Stimulated activated memory B cell treated with anti-CD40 and anti-IgM and Interleukin-4, amounts not matched to agents 10 μg/mL and 1 μg/mL and 100 μg/mL, for 72 hours (primary cell): Measurements from ENCODE around the gene TMPRSS6.

Experiments
- ATAC-seq: fragments of 150-1000 bp; cut with Tn5 transposase; 2 replicates; pipeline ENCODE4 v1.10.0; 2021
- H3K27ac Mint-ChIP-seq: one replicate; pipeline ENCODE4 v1.8.0; 2022; ENCODE audit warnings: mild to moderate bottlenecking, mixed read lengths
- H3K27me3 Mint-ChIP-seq: one replicate; pipeline ENCODE4 v1.8.0; 2022; ENCODE audit warnings: mixed read lengths
- H3K36me3 Mint-ChIP-seq: one replicate; pipeline ENCODE4 v1.8.0; 2022; ENCODE audit warnings: mixed read lengths
- H3K4me1 Mint-ChIP-seq: one replicate; pipeline ENCODE4 v1.8.0; 2022; ENCODE audit warnings: mixed read lengths
- H3K4me3 Mint-ChIP-seq: one replicate; pipeline ENCODE4 v1.8.0; 2022; ENCODE audit warnings: mild to moderate bottlenecking, moderate library complexity, mixed read lengths
- H3K9me3 Mint-ChIP-seq: one replicate; pipeline ENCODE4 v1.8.0; 2022; ENCODE audit warnings: mixed read lengths

TMPRSS6 gene

GRCh38 chr22:37146507-37147180, 37.1 kb upstream of the TMPRSS6 start:
- no peak for ATAC-seq
- Mint-ChIP-seq H3K9me3 (no peaks in the 10 kb centered on the region), H3K4me1 (peaks cover 34% of the 10 kb centered on the region), H3K4me3 (no peak overlapping the region), H3K27me3 (peaks cover 32% of the 10 kb centered on the region), H3K27ac (peak overlapping the region; percentile 26), H3K36me3 (peaks cover 5% of the 10 kb centered on the region)

DNA sequence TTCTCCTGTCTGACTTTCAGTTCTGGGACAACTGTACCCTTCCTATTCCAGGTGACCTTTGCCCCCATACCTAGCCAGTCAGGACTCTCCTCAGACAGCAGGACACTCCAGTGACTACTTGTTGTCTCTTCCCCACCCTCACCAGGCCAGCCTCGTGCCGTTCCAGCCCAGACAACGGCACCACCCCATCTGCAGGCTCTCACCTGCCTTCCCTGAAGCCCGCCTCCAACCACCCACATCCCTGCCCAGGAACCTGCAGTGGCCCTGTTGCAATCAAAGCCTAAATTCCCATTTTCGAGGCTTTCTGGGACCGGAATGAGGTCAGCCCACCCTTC, 36.5 kb upstream of the TMPRSS6 start:
- Mint-ChIP-seq H3K27ac (peak overlapping the region; percentile 26), H3K4me1 (peaks cover 34% of the 10 kb centered on the region), H3K36me3 (peaks cover 5% of the 10 kb centered on the region), H3K4me3 (no peak overlapping the region), H3K27me3 (peaks cover 32% of the 10 kb centered on the region), H3K9me3 (no peaks in the 10 kb centered on the region)
- ATAC-seq = no peak

DNA sequence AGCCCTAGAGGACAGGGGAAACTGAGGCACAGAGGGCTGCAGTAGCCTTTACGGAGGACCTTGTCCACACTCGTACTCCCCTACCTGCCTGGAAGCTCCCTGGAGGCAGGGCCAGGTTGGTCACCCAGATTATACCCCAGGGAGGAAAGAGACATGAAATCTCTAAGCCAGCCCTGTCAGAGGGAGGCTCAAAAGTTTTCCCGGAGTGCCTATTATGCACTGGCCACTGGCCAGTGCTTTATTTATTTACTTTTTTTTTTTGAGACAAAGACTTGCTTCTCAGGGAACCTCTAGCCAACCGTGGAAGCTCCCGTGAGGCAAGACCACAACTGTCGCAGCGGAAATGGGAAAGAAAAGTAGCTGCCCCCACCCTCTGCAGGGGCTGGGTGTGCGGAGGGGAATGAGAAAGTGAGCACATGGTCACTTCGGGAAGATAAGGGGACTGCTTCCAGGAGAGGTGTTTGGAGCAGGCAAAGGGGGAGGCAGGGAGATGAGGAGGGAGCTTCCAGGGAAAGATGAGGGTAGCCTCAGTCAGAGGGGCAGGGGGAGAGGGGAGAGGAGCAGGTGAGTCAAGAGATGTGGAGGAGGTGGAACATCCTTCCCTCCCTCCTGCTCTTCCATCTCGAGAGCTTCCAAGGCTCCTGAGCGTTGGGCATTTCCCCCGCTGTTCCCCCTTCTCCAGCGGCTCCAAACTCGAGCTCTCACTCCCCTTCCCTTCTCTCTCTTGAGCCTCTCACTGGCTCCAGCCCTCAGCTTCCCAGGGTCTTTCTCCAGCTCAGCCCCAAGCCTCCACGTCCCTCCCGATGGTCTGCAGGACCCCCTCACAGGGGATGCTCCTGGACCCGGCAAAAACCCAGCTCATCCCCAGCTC, 35.9 kb upstream of the TMPRSS6 start:
- H3K27ac Mint-ChIP-seq = peak overlapping the region; percentile 26
- H3K27me3 Mint-ChIP-seq = peaks cover 32% of the 10 kb centered on the region

DNA sequence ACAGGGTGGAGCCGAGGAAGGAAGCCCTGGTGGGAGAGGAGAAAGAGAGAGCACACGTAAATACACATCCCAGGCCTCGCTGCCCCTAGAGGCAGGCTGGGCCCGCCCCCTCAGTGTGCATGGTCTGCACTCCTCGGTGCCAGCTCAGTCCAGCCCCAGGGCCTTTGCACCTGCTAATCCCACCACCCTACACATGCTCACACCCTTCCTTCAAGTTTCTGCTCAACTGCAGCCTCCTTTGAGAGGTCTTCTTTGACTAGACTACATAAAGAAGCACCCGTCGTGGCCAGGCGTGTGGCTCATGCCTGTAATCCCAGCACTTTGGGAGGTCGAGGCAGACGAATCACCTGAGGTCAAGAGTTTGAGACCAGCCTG, 34.7 kb upstream of the TMPRSS6 start:
- H3K27ac Mint-ChIP-seq = no peak overlapping the region
- no peaks in the 10 kb centered on the region for H3K9me3 Mint-ChIP-seq

More for the DNA sequence above, 35.9 kb upstream of the TMPRSS6 start:
- Mint-ChIP-seq H3K9me3 (no peaks in the 10 kb centered on the region), H3K36me3 (peaks cover 5% of the 10 kb centered on the region), H3K4me1 (peaks cover 34% of the 10 kb centered on the region), H3K4me3 (no peak overlapping the region)
- no peak for ATAC-seq

DNA sequence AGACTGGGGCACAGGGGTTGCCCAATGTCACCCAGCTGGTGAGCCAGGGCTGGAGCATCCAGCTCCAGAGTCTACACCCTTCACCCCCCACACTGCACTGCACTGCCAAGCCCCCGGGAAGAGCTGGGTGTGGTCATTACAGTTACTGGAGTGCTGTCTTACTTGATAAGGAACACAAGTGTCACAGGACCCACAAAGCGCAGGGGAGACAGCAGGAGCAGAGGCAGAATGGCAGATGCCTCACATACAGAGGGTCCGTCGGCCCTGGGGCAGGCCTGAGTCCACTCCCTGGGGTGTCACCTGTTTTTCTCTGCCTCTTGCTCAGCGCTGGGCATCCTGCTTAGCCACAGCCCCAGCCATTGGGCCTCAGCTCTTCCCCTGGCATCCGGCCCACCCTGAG, 32.5 kb upstream of the TMPRSS6 start:
- Mint-ChIP-seq H3K27ac (no peak overlapping the region), H3K9me3 (no peaks in the 10 kb centered on the region)

More for the DNA sequence above, 34.7 kb upstream of the TMPRSS6 start:
- H3K36me3 Mint-ChIP-seq = peaks cover 5% of the 10 kb centered on the region
- H3K4me3 Mint-ChIP-seq = no peak overlapping the region
- no peak for ATAC-seq
- peaks cover 22% of the 10 kb centered on the region for H3K4me1 Mint-ChIP-seq
- H3K27me3 Mint-ChIP-seq = peaks cover 26% of the 10 kb centered on the region

DNA sequence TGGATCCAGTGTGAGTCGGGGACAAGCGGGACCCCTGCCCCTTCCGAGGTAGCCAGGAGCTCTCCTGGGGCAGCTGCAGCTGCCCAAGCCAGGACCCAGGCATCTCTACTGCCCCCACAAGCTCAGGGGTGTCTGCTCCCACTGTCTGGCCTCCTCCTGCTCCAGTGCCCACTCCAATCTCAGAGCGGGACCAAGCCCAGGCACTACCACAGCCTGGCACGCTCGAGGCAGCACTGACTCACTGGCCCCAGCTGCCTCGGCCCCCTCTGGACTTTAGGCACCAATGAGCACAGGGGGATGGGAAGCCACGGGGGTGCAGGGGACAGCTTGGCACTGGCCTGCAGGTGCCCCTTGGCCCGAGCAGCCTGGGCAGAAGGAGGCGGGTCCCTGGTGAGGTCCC, 32.0 kb upstream of the TMPRSS6 start:
- peaks cover 12% of the 10 kb centered on the region for H3K4me1 Mint-ChIP-seq
- no peak overlapping the region for H3K27ac Mint-ChIP-seq
- H3K4me3 Mint-ChIP-seq = no peak overlapping the region
- no peaks in the 10 kb centered on the region for H3K9me3 Mint-ChIP-seq
- H3K36me3 Mint-ChIP-seq = peaks cover 13% of the 10 kb centered on the region
- ATAC-seq = no peak
- H3K27me3 Mint-ChIP-seq = peaks cover 16% of the 10 kb centered on the region

More for the DNA sequence above, 32.5 kb upstream of the TMPRSS6 start:
- Mint-ChIP-seq H3K36me3 (peaks cover 13% of the 10 kb centered on the region), H3K4me1 (peaks cover 14% of the 10 kb centered on the region), H3K27me3 (peaks cover 19% of the 10 kb centered on the region), H3K4me3 (no peak overlapping the region)
- ATAC-seq = no peak

DNA sequence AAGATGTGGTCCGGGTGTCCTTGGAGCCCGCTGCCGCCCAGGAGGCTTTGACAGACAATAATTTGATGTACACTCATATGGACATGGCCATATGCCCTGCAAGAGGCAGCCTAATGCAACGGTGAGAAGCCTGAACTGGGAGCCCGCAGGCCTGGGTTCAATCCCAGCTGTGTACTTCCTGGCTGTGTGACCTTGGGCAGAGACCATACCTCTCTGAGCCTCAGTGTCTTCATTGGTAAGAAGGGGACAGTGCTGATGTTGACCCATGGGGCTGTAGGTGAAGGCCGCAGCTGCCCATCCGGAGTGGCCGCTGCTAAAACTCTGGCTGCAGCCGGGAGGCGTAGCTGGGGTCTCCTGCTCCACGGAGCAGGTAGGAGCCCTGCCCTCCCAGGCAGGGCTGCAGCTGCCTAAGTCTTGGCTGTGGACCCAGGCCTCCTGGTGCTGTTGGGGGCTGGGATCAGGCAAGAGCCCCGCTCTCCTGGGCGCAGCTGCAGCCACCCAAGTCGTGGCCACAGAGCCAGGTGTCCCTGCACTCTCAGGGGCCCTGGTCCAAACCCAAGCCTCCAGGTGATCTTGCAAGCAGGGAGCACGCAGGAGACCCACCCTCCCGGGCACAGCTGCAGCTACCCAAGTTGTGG, 31.3 kb upstream of the TMPRSS6 start:
- Mint-ChIP-seq H3K36me3 (peaks cover 13% of the 10 kb centered on the region), H3K4me1 (peaks cover 9% of the 10 kb centered on the region)
- no peak for ATAC-seq

DNA sequence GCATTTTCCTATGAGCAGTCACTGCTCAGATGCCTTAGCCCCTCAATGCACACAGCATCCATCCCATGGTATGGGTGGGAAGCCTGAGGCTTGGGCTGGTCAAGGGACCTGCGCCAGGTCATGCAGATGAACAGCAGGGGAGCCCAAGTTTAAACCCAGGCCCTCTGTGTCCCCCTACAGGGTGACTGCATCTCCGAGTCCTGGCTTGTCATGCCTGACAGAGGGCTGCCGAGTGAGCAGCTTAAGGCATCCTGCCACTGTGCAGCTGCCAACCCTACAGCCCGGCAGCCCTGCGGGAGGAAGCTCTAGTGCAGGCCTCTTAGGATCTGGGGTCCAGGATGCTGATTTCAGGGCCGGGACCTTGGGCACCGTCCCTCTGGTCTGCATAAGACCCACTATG, 30.2 kb upstream of the TMPRSS6 start:
- H3K4me3 Mint-ChIP-seq = no peak overlapping the region
- no peaks in the 10 kb centered on the region for H3K9me3 Mint-ChIP-seq
- H3K27me3 Mint-ChIP-seq = no peaks in the 10 kb centered on the region
- H3K27ac Mint-ChIP-seq = no peak overlapping the region
- ATAC-seq = no peak
- H3K36me3 Mint-ChIP-seq = peaks cover 13% of the 10 kb centered on the region
- peaks cover 9% of the 10 kb centered on the region for H3K4me1 Mint-ChIP-seq

More for the DNA sequence above, 31.3 kb upstream of the TMPRSS6 start:
- Mint-ChIP-seq H3K27me3 (peaks cover 9% of the 10 kb centered on the region), H3K27ac (no peak overlapping the region), H3K9me3 (no peaks in the 10 kb centered on the region), H3K4me3 (no peak overlapping the region)

GRCh38 chr22:37138849-37139561, 29.5 kb upstream of the TMPRSS6 start:
- peak overlapping the region; percentile 76 for H3K27ac Mint-ChIP-seq
- H3K9me3 Mint-ChIP-seq = no peaks in the 10 kb centered on the region
- H3K36me3 Mint-ChIP-seq = peaks cover 13% of the 10 kb centered on the region
- no peaks in the 10 kb centered on the region for H3K27me3 Mint-ChIP-seq
- no peak for ATAC-seq
- H3K4me1 Mint-ChIP-seq = peaks cover 9% of the 10 kb centered on the region
- no peak overlapping the region for H3K4me3 Mint-ChIP-seq

GRCh38 chr22:37137903-37138665, 28.6 kb upstream of the TMPRSS6 start:
- no peaks in the 10 kb centered on the region for H3K27me3 Mint-ChIP-seq
- H3K4me3 Mint-ChIP-seq = no peak overlapping the region
- H3K36me3 Mint-ChIP-seq = peaks cover 11% of the 10 kb centered on the region
- peak overlapping the region; percentile 76 for H3K27ac Mint-ChIP-seq
- no peaks in the 10 kb centered on the region for H3K9me3 Mint-ChIP-seq
- H3K4me1 Mint-ChIP-seq = peaks cover 9% of the 10 kb centered on the region
- no peak for ATAC-seq

GRCh38 chr22:37137131-37137530, 27.6 kb upstream of the TMPRSS6 start:
- peak overlapping the region; percentile 76 for H3K27ac Mint-ChIP-seq
- peaks cover 9% of the 10 kb centered on the region for H3K4me1 Mint-ChIP-seq
- no peak overlapping the region for H3K4me3 Mint-ChIP-seq
- H3K9me3 Mint-ChIP-seq = no peaks in the 10 kb centered on the region
- H3K27me3 Mint-ChIP-seq = no peaks in the 10 kb centered on the region
- no peak for ATAC-seq
- H3K36me3 Mint-ChIP-seq = peaks cover 16% of the 10 kb centered on the region

DNA sequence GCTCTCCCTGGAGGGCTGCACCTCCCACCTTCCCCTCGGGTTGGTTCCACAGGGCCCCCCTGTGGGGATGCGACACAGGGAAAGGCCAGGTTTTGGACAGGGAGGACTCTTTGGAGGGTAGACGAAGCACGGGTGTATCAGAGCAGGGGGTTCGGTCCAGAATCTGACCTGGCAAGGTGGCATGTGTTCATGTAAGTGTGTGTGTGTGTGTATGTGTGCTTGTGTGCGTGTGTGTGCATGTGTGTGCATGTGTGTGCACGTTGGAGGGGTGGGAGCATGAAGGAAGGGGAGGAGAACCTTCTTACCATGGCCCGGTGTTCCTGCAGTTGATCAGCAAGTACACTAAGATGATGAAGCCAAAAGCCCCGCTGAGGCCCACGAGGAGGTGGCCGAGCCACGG, 25.5 kb upstream of the TMPRSS6 start:
- H3K9me3 Mint-ChIP-seq = no peaks in the 10 kb centered on the region
- peaks cover 16% of the 10 kb centered on the region for H3K36me3 Mint-ChIP-seq
- H3K4me1 Mint-ChIP-seq = peaks cover 9% of the 10 kb centered on the region
- no peak overlapping the region for H3K27ac Mint-ChIP-seq
- no peak overlapping the region for H3K4me3 Mint-ChIP-seq
- no peak for ATAC-seq
- no peaks in the 10 kb centered on the region for H3K27me3 Mint-ChIP-seq

DNA sequence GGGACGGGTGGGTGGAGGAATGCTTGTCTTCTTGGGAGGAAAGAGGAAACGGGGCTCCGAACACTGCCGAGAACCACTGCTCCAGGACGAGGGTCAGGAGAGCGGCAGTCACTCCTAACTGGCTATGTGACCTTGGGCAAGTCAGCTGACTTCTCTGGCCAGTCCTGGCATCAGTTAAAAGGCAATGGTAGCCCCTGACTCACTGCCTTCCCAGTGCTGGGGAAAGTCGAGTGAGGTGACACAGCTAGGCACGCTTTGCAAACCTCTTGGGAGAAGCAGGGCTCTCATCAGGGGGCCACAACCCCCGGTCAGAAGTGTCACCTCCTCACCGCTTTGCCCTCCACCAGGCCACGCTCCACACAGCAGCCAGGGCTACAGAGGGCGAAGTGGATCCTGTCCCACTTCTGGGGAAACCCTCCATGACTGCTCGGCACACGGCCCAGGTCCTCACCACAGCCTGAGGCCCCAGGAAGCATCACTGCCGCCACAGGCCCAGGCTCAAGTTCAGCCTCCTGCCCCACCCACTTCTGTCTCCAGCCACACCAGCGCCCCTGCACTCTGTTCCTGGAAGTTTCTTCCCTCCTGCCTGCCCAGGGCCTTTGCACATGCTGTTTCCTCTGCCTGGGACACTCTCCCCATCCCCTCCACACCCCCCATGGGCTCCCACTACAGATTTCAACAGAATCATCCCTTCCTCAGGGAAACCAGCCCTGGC, 23.9 kb upstream of the TMPRSS6 start:
- no peak for ATAC-seq
- Mint-ChIP-seq H3K4me3 (no peak overlapping the region), H3K36me3 (peaks cover 11% of the 10 kb centered on the region), H3K27ac (no peak overlapping the region), H3K4me1 (peaks cover 2% of the 10 kb centered on the region), H3K9me3 (no peaks in the 10 kb centered on the region), H3K27me3 (no peaks in the 10 kb centered on the region)

GRCh38 chr22:37132773-37133172, 23.3 kb upstream of the TMPRSS6 start:
- peaks cover 11% of the 10 kb centered on the region for H3K36me3 Mint-ChIP-seq
- H3K4me1 Mint-ChIP-seq = peaks cover 2% of the 10 kb centered on the region
- no peaks in the 10 kb centered on the region for H3K9me3 Mint-ChIP-seq
- no peak overlapping the region for H3K27ac Mint-ChIP-seq
- H3K4me3 Mint-ChIP-seq = no peak overlapping the region
- ATAC-seq = no peak
- H3K27me3 Mint-ChIP-seq = no peaks in the 10 kb centered on the region
